K562 (cell line): Measurements from ENCODE around the gene CALY. TPM values are rescaled to one million over a fixed set of nuclear protein-coding genes. Genes with fewer than 3 reads are reported as not detected.

Experiments
- ATAC-seq: fragments of 200-7000 bp; cut with Tn5 transposase; 3 replicates; pipeline ENCODE4 v1.9.1; 2020; ENCODE audit warnings: moderate library complexity
- BruUV-seq: library from RNA; stranded (reverse); fragments of 400-500 nt; replicated peaks from 2 replicates; lab custom pipeline; 2021; lab: Mats Ljungman, UMichigan
- CTCF ChIA-PET: fragments of 300-600 bp; formaldehyde crosslinking; extraction: SDS; loops from one replicate; lab custom pipeline; 2021; ENCODE audit warnings: low intra/inter-chr PET ratio; lab: Yijun Ruan, JAX
- POLR2A ChIA-PET: fragments of 300-600, 350-650 bp; sonication (Branson Sonifier 250); formaldehyde crosslinking; extraction: SDS; loops from one replicate; lab custom pipeline; 2021; ENCODE audit warnings: antibody characterized with exemption, inconsistent platforms; lab: Yijun Ruan, JAX
- DNase-seq, 4 experiments: peaks; one replicate each; pipeline versions ENCODE4 v3.0.0 to v3.0.0-alpha.2; 2011 to 2018; ENCODE audit warnings: low spot score in 3 of 4, mixed read lengths in 3 of 4; ENCODE audit errors: extremely low read depth in 1 of 4
- FAIRE-seq: peaks from 2 replicates; lab custom pipeline; 2011; peaks lifted over from hg19 to GRCh38; lab: Jason Lieb, UNC
- H2AFZ ChIP-seq: 2 replicates; pipeline ENCODE4 v1.6.0; 2011; ENCODE audit warnings: low read depth, low read length, control low read depth, inconsistent platforms
- H3K27ac ChIP-seq: fragments of 200-600 bp; 3 replicates; pipeline ENCODE4 v1.8.0; 2011; ENCODE audit warnings: low read depth, mild to moderate bottlenecking, control low read depth, inconsistent platforms, low read length, moderate library complexity, mixed read lengths; ENCODE audit errors: extremely low read depth
- H3K27me3 ChIP-seq, 2 experiments: fragments of 300-600 bp in 1 of 2; 2 replicates in 1 of 2; 3 replicates in 1 of 2; pipeline versions ENCODE4 v1.6.0 to v1.8.0; 2011; ENCODE audit warnings: inconsistent platforms in 2 of 2, low read length in 2 of 2, mild to moderate bottlenecking in 1 of 2, mixed read lengths in 1 of 2, moderate library complexity in 1 of 2; ENCODE audit not compliant: control insufficient read depth in 2 of 2, insufficient read depth in 2 of 2
- H3K36me3 ChIP-seq: fragments of 300-600 bp; 3 replicates; pipeline ENCODE4 v1.8.0; 2011; ENCODE audit warnings: mild to moderate bottlenecking, low read length, inconsistent platforms; ENCODE audit not compliant: control insufficient read depth, insufficient read depth
- H3K4me1 ChIP-seq, 2 experiments: fragments of 200-600 bp in 1 of 2; replicated peaks in 1 of 2; 2 replicates in 1 of 2; 3 replicates in 1 of 2; pipeline versions ENCODE4 v1.5.1 to v1.8.0; 2011; ENCODE audit warnings: inconsistent platforms in 2 of 2, low read length in 2 of 2, mild to moderate bottlenecking in 1 of 2, mixed read lengths in 1 of 2, moderate library complexity in 1 of 2; ENCODE audit not compliant: control insufficient read depth in 2 of 2, insufficient read depth in 2 of 2
- H3K4me2 ChIP-seq: 2 replicates; pipeline ENCODE4 v1.6.1; 2011; ENCODE audit warnings: low read length, control low read depth, inconsistent platforms, mixed read lengths; ENCODE audit not compliant: insufficient read depth
- H3K4me3 ChIP-seq: fragments of 200-600 bp; sonication (generic), shearing (Covaris generic); 2 replicates; pipeline ENCODE4 v1.5.1; 2016; ENCODE audit warnings: control low read depth, inconsistent platforms
- H3K79me2 ChIP-seq: fragments of 200-600 bp; 3 replicates; pipeline ENCODE4 v1.8.0; 2011; ENCODE audit warnings: low read length, inconsistent platforms; ENCODE audit not compliant: control insufficient read depth, insufficient read depth
- H3K9ac ChIP-seq, 2 experiments: 2 replicates each; pipeline versions ENCODE4 v1.6.0 to v1.6.1; 2011; ENCODE audit warnings: low read depth in 2 of 2, low read length in 2 of 2, control low read depth in 1 of 2, inconsistent platforms in 1 of 2, mild to moderate bottlenecking in 1 of 2, mixed read lengths in 1 of 2; ENCODE audit not compliant: insufficient read depth in 1 of 2
- H3K9me1 ChIP-seq: one replicate; pipeline ENCODE4 v1.6.0; 2011; ENCODE audit warnings: inconsistent platforms, mild to moderate bottlenecking, low read length, moderate library complexity; ENCODE audit not compliant: control insufficient read depth, insufficient read depth
- H3K9me3 ChIP-seq: replicated peaks from 2 replicates; pipeline ENCODE4 v1.5.1; 2011; ENCODE audit warnings: low read depth, low read length, inconsistent platforms; ENCODE audit not compliant: control insufficient read depth, insufficient read depth
- H4K20me1 ChIP-seq: replicated peaks from 2 replicates; pipeline ENCODE4 v1.6.1; 2011; ENCODE audit warnings: low read length, inconsistent platforms, mixed read lengths; ENCODE audit not compliant: control insufficient read depth, insufficient read depth
- ARHGAP35 ChIP-seq: fragments of 450-650 bp; IDR thresholded peaks from 2 replicates; pipeline ENCODE4 v1.6.1; 2018; ENCODE audit not compliant: partially characterized antibody
- CBX1 ChIP-seq: sonication (generic); IDR thresholded peaks from 2 replicates; pipeline ENCODE4 v1.6.1; 2016; ENCODE audit warnings: antibody characterized with exemption, low read depth, mild to moderate bottlenecking
- ESRRA ChIP-seq: fragments of 450-650 bp; IDR thresholded peaks from 2 replicates; pipeline ENCODE4 v1.6.1; 2014; ENCODE audit warnings: low read depth, mild to moderate bottlenecking, moderate library complexity, borderline replicate concordance
- FOXP1 ChIP-seq: sonication (generic); formaldehyde crosslinking; IDR thresholded peaks from 2 replicates; pipeline ENCODE4 v1.8.0; 2022; ENCODE audit warnings: mild to moderate bottlenecking, missing genetic modification reagents
- HDAC6 ChIP-seq: IDR thresholded peaks from 2 replicates; pipeline ENCODE4 v1.6.1; 2012; ENCODE audit warnings: low read depth, mild to moderate bottlenecking, control low read depth, inconsistent platforms, low read length, moderate library complexity
- HSF4 ChIP-seq: fragments of 250-450 bp; sonication (Bioruptor Pico); IDR thresholded peaks from 2 replicates; pipeline ENCODE4 v2.1.2; 2022; ENCODE audit warnings: mild to moderate bottlenecking, moderate library complexity, borderline replicate concordance
- KLF1 ChIP-seq: fragments of 450-650 bp; IDR thresholded peaks from 2 replicates; pipeline ENCODE4 v1.6.1; 2016; ENCODE audit warnings: missing genetic modification characterization, missing compliant biosample characterization
- KLF10 ChIP-seq: fragments of 250-450 bp; sonication (Bioruptor Pico); IDR thresholded peaks from 2 replicates; pipeline ENCODE4 v1.6.1; 2021; ENCODE audit warnings: matching md5 sums
- NELFE ChIP-seq: IDR thresholded peaks from 2 replicates; pipeline ENCODE4 v1.6.1; 2011; ENCODE audit warnings: mild to moderate bottlenecking; ENCODE audit not compliant: insufficient read depth, insufficient read length
- NFXL1 ChIP-seq: fragments of 450-650 bp; formaldehyde crosslinking; IDR thresholded peaks from 2 replicates; pipeline ENCODE4 v1.4.0; 2021; ENCODE audit warnings: mild to moderate bottlenecking
- NR1H2 ChIP-seq: sonication (generic); formaldehyde crosslinking; IDR thresholded peaks from 2 replicates; pipeline ENCODE4 v1.4.0; 2020; ENCODE audit warnings: mild to moderate bottlenecking, missing genetic modification reagents
- OTX1 ChIP-seq: fragments of 450-650 bp; formaldehyde crosslinking; IDR thresholded peaks from 2 replicates; pipeline ENCODE4 v1.4.0; 2022; ENCODE audit warnings: mild to moderate bottlenecking
- PHB ChIP-seq: fragments of 250-450 bp; sonication (Bioruptor Pico); IDR thresholded peaks from 2 replicates; pipeline ENCODE4 v1.5.0; 2021
- POLR2A ChIP-seq: fragments of 450-650 bp; conservative IDR thresholded peaks from 2 replicates; pipeline ENCODE4 v1.6.1; 2016
- RBBP5 ChIP-seq: fragments of 200-600 bp; sonication (generic); IDR thresholded peaks from 2 replicates; pipeline ENCODE4 v1.6.1; 2012; ENCODE audit warnings: borderline replicate concordance, mild to moderate bottlenecking, low read length, control low read depth, inconsistent platforms; ENCODE audit not compliant: insufficient read depth, poor library complexity, severe bottlenecking
- RFX5 ChIP-seq: IDR thresholded peaks from 2 replicates; pipeline ENCODE4 v1.6.1; 2011; ENCODE audit warnings: low read depth, mild to moderate bottlenecking, improper control_type of control experiment, low read length
- ZNF444 ChIP-seq: fragments of 250-450 bp; sonication (Bioruptor Pico); IDR thresholded peaks from 2 replicates; pipeline ENCODE4 v1.4.0; 2020; ENCODE audit warnings: mild to moderate bottlenecking, moderate library complexity
- ZNF583 ChIP-seq: fragments of 250-450 bp; sonication (Bioruptor Pico); IDR thresholded peaks from 2 replicates; pipeline ENCODE4 v1.4.0; 2020
- WGBS: fragments of 100-300 bp; shearing (Covaris generic); methylation state at CpG from one replicate; pipeline ENCODE4 v1.1.6; 2016; ENCODE audit warnings: low coverage, mixed read lengths; ENCODE audit not compliant: insufficient coverage; ENCODE audit errors: missing lambda C conversion rate; 5-methylcytosine and 5-hydroxymethylcytosine counted together
- in situ Hi-C: fragments of 300-500 bp; cut with MboI; formaldehyde crosslinking; loops from 4 replicates; pipeline ENCODE4 v1.15.0; 2018; ENCODE audit warnings: inconsistent platforms, mixed read lengths
- intact Hi-C: fragments of 100-400 bp; cut with micrococcal nuclease; formaldehyde crosslinking; loops from 2 replicates; pipeline ENCODE4 v1.14.2; 2022
- polyA plus RNA-seq, 8 experiments: library from polyadenylated mRNA; depleted of rRNA in 4 of 8; stranded (reverse) in 5 of 8; unstranded in 3 of 8; fragments of >200 nt; fragmentation: Nextera tagmentation in 2 of 8; fragmentation: Illumina TruSeq in 1 of 8; extraction: Ambion mirVana in 2 of 8; extraction: Trizol in 1 of 8; gene quantifications; 2 replicates each; pipeline versions ENCODE4 v1.2.1 to v1.2.3, GENCODE V29; 2011 to 2014; ENCODE audit warnings: inconsistent platforms in 1 of 8, missing spikeins in 1 of 8
- total RNA-seq, 7 experiments: library from RNA; depleted of rRNA in 6 of 7; stranded (reverse); fragments of >200 nt in 6 of 7; fragmentation: Illumina TruSeq in 2 of 7; extraction: Trizol in 2 of 7; gene quantifications; 2 replicates each; pipeline versions ENCODE4 v1.2.1 to v1.2.3, GENCODE V29; 2011 to 2021; ENCODE audit warnings: low replicate concordance in 1 of 7

Gene CALY
- total and polyA plus RNA-seq, 9 of the 15 experiments (the other 6 are each of a cell fraction or from before 2014, with no cell fraction given), result not detected

DNA sequence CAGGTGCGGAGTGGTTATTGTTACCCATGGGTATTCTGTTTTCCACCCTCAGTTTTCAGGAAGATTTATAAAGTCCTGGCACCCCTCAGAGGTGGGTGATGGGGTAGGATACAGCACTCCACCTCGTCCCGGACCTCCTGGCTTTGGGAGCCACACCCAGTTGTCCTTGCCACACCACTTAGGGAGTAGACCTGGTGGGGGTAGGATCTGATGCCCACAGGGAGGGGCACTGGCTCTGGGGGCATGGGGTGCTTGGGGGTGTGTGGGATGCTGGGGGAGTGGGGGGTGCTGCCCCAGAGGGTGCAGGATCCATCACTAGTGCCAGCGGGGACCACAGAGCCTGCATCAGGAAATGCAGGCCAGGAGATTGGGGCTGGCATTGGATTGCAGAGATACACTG, 23.5 kb downstream of the CALY start:
- DNase-seq, result no peak
- CTCF ChIA-PET, result no interaction called here
- Histone ChIP-seq H3K9ac (peak overlapping the region in 1 of 2 experiments; percentile 78; a peak in 1 of 4 replicates), H3K27me3 (no peaks in the 10 kb centered on the region)
- TF ChIP-seq NELFE (no peak), NR1H2 (no peak), FOXP1 (CRISPR knock-in tag) (no peak), RFX5 (no peak), KLF10 (CRISPR knock-in tag) (no peak), CBX1 (no peak), OTX1 (CRISPR knock-in tag) (no peak), HDAC6 (no peak), ESRRA (no peak), ZNF444 (CRISPR knock-in tag) (no peak), NFXL1 (no peak), ARHGAP35 (no peak), PHB (CRISPR knock-in tag) (no peak), POLR2A (no peak), HSF4 (no peak), ZNF583 (no peak), KLF1 (tag) (no peak), RBBP5 (no peak)
- TF ChIP-seq, all 486 proteins: peak for 0
- BruUV-seq, result no TSS peak
- in situ Hi-C loops (no loop called here), intact Hi-C loops (loop anchor here (2.0 kb wide), 1 partner anchor 66 kb away; no protein-coding TSS in a partner anchor)
- H3K79me2 ChIP-seq, result peaks cover 10% of the 10 kb centered on the region
- no peak overlapping the region for H3K4me2 ChIP-seq
- 100% methylated on average over 1 of the region's 4 CpGs for WGBS
- H4K20me1 ChIP-seq, result no peaks in the 10 kb centered on the region
- H3K27ac ChIP-seq, result no peak overlapping the region
- H3K4me1 ChIP-seq, result peaks cover 2 to 31% of the 10 kb centered on the region in 2 experiments; a peak in 4 of 5 replicates
- POLR2A ChIA-PET, result interaction anchor here (0.7 kb wide), 1 partner anchor 48 kb away, joined by 4 read pairs; no protein-coding TSS in a partner anchor
- no peaks in the 10 kb centered on the region for H3K9me1 ChIP-seq
- FAIRE-seq (no peak), ATAC-seq (no peak)
- H3K4me3 ChIP-seq, result no peak overlapping the region
- no peak overlapping the region for H2AFZ ChIP-seq
- no peaks in the 10 kb centered on the region for H3K9me3 ChIP-seq
- H3K36me3 ChIP-seq, result peaks cover 37% of the 10 kb centered on the region; the same call in 2 of the 3 replicates
